CD14-positive monocyte (primary cell): ENCODE results near the gene ZNF407. TPM values are rescaled to one million over a fixed set of nuclear protein-coding genes. Genes with fewer than 3 reads are reported as not detected.
A peak's percentile ranks its signal among the peaks of the same experiment; 100 is the strongest.

ENCODE experiments used
- DNase-seq, 3 donors: peaks; one replicate each; pipeline ENCODE4 v3.0.0-alpha.2; 2011 to 2022
- H2AFZ ChIP-seq: 2 replicates; pipeline ENCODE4 v1.6.0; 2012; ENCODE audit warnings: mild to moderate bottlenecking, low read depth, low read length, inconsistent platforms; ENCODE audit not compliant: insufficient read depth, poor library complexity, severe bottlenecking
- H3K27ac ChIP-seq, 2 donors: 1 replicate in 1 of 2; 2 replicates in 1 of 2; pipeline ENCODE4 v1.5.1; 2012 to 2013; ENCODE audit warnings: low read length in 2 of 2, control low read depth in 1 of 2, inconsistent platforms in 1 of 2, low read depth in 1 of 2, mild to moderate bottlenecking in 1 of 2
- H3K27me3 ChIP-seq, 2 donors: one replicate each; pipeline versions ENCODE4 v1.6.0 to v1.6.1; 2011 to 2013; ENCODE audit warnings: low read length in 2 of 2; ENCODE audit not compliant: control insufficient read depth in 2 of 2, insufficient read depth in 2 of 2
- H3K36me3 ChIP-seq, 2 donors: replicated peaks in 1 of 2; 1 replicate in 1 of 2; 2 replicates in 1 of 2; pipeline versions ENCODE4 v1.5.1 to v1.6.1; 2012 to 2013; ENCODE audit warnings: low read length in 2 of 2, control low read depth in 1 of 2, inconsistent platforms in 1 of 2, mild to moderate bottlenecking in 1 of 2; ENCODE audit not compliant: insufficient read depth in 2 of 2, control insufficient read depth in 1 of 2
- H3K4me1 ChIP-seq, 2 donors: 1 replicate in 1 of 2; 2 replicates in 1 of 2; pipeline versions ENCODE4 v1.5.1 to v1.6.1; 2012 to 2013; ENCODE audit warnings: low read length in 2 of 2, control low read depth in 1 of 2, inconsistent platforms in 1 of 2, mild to moderate bottlenecking in 1 of 2, moderate library complexity in 1 of 2; ENCODE audit not compliant: insufficient read depth in 2 of 2, control insufficient read depth in 1 of 2
- H3K4me2 ChIP-seq: replicated peaks from 2 replicates; pipeline ENCODE3; 2012; ENCODE audit warnings: low read length, moderate library complexity, mild to moderate bottlenecking; ENCODE audit not compliant: poor library complexity, severe bottlenecking; ENCODE audit errors: extremely low read depth
- H3K4me3 ChIP-seq, 3 experiments: fragments of 200-600 bp in 1 of 3; sonication (generic) in 1 of 3; replicated peaks in 1 of 3; 1 replicate in 2 of 3; 2 replicates in 1 of 3; pipeline ENCODE4 v1.5.1; 2011 to 2013; ENCODE audit warnings: low read length in 3 of 3, mild to moderate bottlenecking in 3 of 3, control low read depth in 2 of 3, low read depth in 2 of 3, inconsistent platforms in 1 of 3, moderate library complexity in 1 of 3
- H3K79me2 ChIP-seq: 2 replicates; pipeline ENCODE4 v1.6.0; 2012; ENCODE audit warnings: mild to moderate bottlenecking, control low read depth, inconsistent platforms, low read length, moderate library complexity; ENCODE audit not compliant: insufficient read depth
- H3K9ac ChIP-seq: 2 replicates; pipeline ENCODE4 v1.6.0; 2017; ENCODE audit warnings: low read length, mild to moderate bottlenecking; ENCODE audit not compliant: insufficient read depth, poor library complexity, severe bottlenecking
- H3K9me3 ChIP-seq, 2 donors: replicated peaks in 1 of 2; 1 replicate in 1 of 2; 2 replicates in 1 of 2; pipeline versions ENCODE4 v1.5.1 to v1.6.1; 2012 to 2013; ENCODE audit warnings: low read length in 2 of 2, control low read depth in 1 of 2; ENCODE audit not compliant: control insufficient read depth in 1 of 2, insufficient read depth in 1 of 2
- H4K20me1 ChIP-seq: 2 replicates; pipeline ENCODE4 v1.6.0; 2012; ENCODE audit warnings: mild to moderate bottlenecking, low read length, control low read depth, moderate library complexity; ENCODE audit not compliant: insufficient read depth
- H3K27ac Mint-ChIP-seq, 7 donors: one replicate each; pipeline ENCODE4 v1.8.0; 2020; ENCODE audit warnings: mild to moderate bottlenecking in 7 of 7, mixed read lengths in 7 of 7, moderate library complexity in 6 of 7, inconsistent platforms in 2 of 7
- H3K27me3 Mint-ChIP-seq, 3 donors: one replicate each; pipeline ENCODE4 v1.8.0; 2021 to 2022; ENCODE audit warnings: low read depth in 3 of 3, mild to moderate bottlenecking in 3 of 3, mixed read lengths in 3 of 3, moderate library complexity in 3 of 3, inconsistent platforms in 1 of 3
- H3K36me3 Mint-ChIP-seq, 2 donors: one replicate each; pipeline ENCODE4 v1.8.0; 2020; ENCODE audit warnings: mixed read lengths in 2 of 2, inconsistent platforms in 1 of 2, mild to moderate bottlenecking in 1 of 2
- H3K4me1 Mint-ChIP-seq: one replicate; pipeline ENCODE4 v1.8.0; 2020; ENCODE audit warnings: mild to moderate bottlenecking, mixed read lengths
- H3K4me3 Mint-ChIP-seq, 2 donors: one replicate each; pipeline ENCODE4 v1.8.0; 2020; ENCODE audit warnings: mild to moderate bottlenecking in 2 of 2, mixed read lengths in 2 of 2, moderate library complexity in 1 of 2
- H3K9me3 Mint-ChIP-seq, 7 donors: one replicate each; pipeline ENCODE4 v1.8.0; 2020 to 2022; ENCODE audit warnings: mixed read lengths in 7 of 7, mild to moderate bottlenecking in 6 of 7, moderate library complexity in 6 of 7, inconsistent platforms in 2 of 7
- CTCF ChIP-seq: fragments of 200-600 bp; IDR thresholded peaks from one replicate; pipeline ENCODE4 v1.8.0; 2022; ENCODE audit warnings: antibody characterized with exemption, mild to moderate bottlenecking
- WGBS: methylation state at CpG from one replicate; pipeline ENCODE4 v1.1.5; 2013; ENCODE audit warnings: missing lambda C conversion rate; ENCODE audit not compliant: insufficient coverage; 5-methylcytosine and 5-hydroxymethylcytosine counted together
- intact Hi-C, 2 donors: fragments of 100-400 bp; cut with micrococcal nuclease; formaldehyde crosslinking; loops; one replicate each; pipeline versions ENCODE4 v1.15.0 to v1.15.1; 2023
- polyA plus RNA-seq, 3 donors: library from polyadenylated mRNA; depleted of rRNA in 1 of 3; unstranded in 2 of 3; stranded (reverse) in 1 of 3; fragments of 300-500 nt in 2 of 3; fragments of >200 nt in 1 of 3; fragmentation: Illumina TruSeq in 2 of 3; gene quantifications; 1 replicate in 2 of 3; 2 replicates in 1 of 3; pipeline ENCODE4 v1.2.3, GENCODE V29; 2012 to 2021

Gene ZNF407
- polyA plus RNA-seq, 3 donors: 1.3 to 3.6 (median 1.6) TPM

GRCh38 chr18:74963820-74964446, 366.3 kb downstream of the ZNF407 start:
- H3K27ac Mint-ChIP-seq: peak overlapping the region in 1 of 7 donors; percentile 23
- H4K20me1 ChIP-seq: no peaks in the 10 kb centered on the region
- H3K9me3 Mint-ChIP-seq: peaks cover 0 to 2% (median 0%) of the 10 kb centered on the region in 7 donors
- no peaks in the 10 kb centered on the region for H3K27me3 ChIP-seq
- 79% methylated on average over 4 of the region's 7 CpGs for WGBS
- no peaks in the 10 kb centered on the region for H3K27me3 Mint-ChIP-seq
- no peaks in the 10 kb centered on the region for H3K9me3 ChIP-seq
- H3K4me2 ChIP-seq: no peak overlapping the region
- no peak overlapping the region for H3K9ac ChIP-seq
- H3K36me3 Mint-ChIP-seq: peaks cover 5 to 8% of the 10 kb centered on the region in 2 donors
- H3K4me3 ChIP-seq: no peak overlapping the region
- no peaks in the 10 kb centered on the region for H3K36me3 ChIP-seq
- DNase-seq: peak; percentile 25 to 47 (median 25)
- H3K4me1 ChIP-seq: no peaks in the 10 kb centered on the region
- peaks cover 3% of the 10 kb centered on the region for H3K4me1 Mint-ChIP-seq
- H3K4me3 Mint-ChIP-seq: no peak overlapping the region
- intact Hi-C loops: no loop called here
- H3K79me2 ChIP-seq: no peaks in the 10 kb centered on the region
- H2AFZ ChIP-seq: no peak overlapping the region
- H3K27ac ChIP-seq: no peak overlapping the region
- peak; percentile 59 for TF ChIP-seq CTCF

- H3K9me3 Mint-ChIP-seq: peaks cover 0 to 2% (median 0%) of the 10 kb centered on the region in 7 donors
Observed at GRCh38 chr18:74965682-74966081, 368.0 kb downstream of the ZNF407 start.

More at GRCh38 chr18:74965682-74966081, 368.0 kb downstream of the ZNF407 start:
- H3K4me1 ChIP-seq: no peaks in the 10 kb centered on the region
- no peaks in the 10 kb centered on the region for H4K20me1 ChIP-seq
- no peak overlapping the region for H2AFZ ChIP-seq
- H3K9ac ChIP-seq: no peak overlapping the region
- Mint-ChIP-seq H3K27ac (no peak overlapping the region), H3K27me3 (no peaks in the 10 kb centered on the region), H3K4me1 (peaks cover 3% of the 10 kb centered on the region), H3K36me3 (peaks cover 5 to 11% of the 10 kb centered on the region in 2 donors), H3K4me3 (no peak overlapping the region)
- TF ChIP-seq CTCF: no peak
- no peak overlapping the region for H3K27ac ChIP-seq
- intact Hi-C loops: no loop called here
- no peak overlapping the region for H3K4me3 ChIP-seq
- no peaks in the 10 kb centered on the region for H3K9me3 ChIP-seq
- H3K79me2 ChIP-seq: no peaks in the 10 kb centered on the region
- no peaks in the 10 kb centered on the region for H3K27me3 ChIP-seq
- WGBS: no CpG with 5 or more reads among the region's 1 CpG
- DNase-seq: no peak
- no peak overlapping the region for H3K4me2 ChIP-seq
- H3K36me3 ChIP-seq: no peaks in the 10 kb centered on the region
